WTC11 (cell line): ENCODE data around the gene TMIE.

ENCODE experiments used
- ZNF423 ChIP-seq: fragments of 250-450 bp; sonication (Bioruptor Pico); IDR thresholded peaks from 2 replicates; pipeline ENCODE4 v2.1.2; 2022; ENCODE audit warnings: mild to moderate bottlenecking, moderate library complexity
- TF ChIP-seq, protein P1 (sequence below): fragments of 200-600 bp; IDR thresholded peaks from 2 replicates; pipeline ENCODE4 v1.8.0; 2022; ENCODE audit warnings: antibody characterized with exemption
- TF ChIP-seq, protein P2 (sequence below): fragments of 250-450 bp; sonication (Bioruptor Pico); IDR thresholded peaks from 2 replicates; pipeline ENCODE4 v1.8.0; 2021; ENCODE audit warnings: mild to moderate bottlenecking

DNA sequence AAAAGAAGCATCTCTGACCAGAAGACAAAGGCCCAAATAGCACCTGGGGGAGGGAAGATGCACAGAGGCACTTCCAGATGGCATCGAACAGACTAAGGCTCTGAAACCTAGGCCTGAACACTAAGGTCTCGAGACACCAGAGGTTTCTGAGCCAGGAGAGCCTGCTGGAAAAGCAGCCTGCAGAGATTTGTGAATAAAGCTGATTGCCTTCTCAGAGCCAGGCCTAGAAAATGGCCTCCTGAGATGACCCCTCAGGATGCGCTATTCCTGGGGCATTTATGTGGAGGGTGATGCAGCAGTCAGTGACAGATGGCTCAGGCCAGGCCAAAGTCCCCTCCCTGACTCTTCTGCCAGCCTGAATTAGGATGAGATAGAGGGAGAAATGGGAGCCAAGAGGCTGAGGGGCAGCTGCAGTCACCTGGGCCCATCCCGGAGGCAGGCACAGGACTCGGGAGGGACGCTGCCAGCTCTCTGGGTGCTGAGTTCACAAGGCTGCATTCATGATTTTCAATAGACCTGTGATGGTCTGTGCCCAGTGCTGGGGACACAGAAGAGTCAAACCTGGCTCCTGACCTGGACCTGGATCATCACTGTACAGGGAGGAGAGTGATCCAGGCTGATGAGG is 9.6 kb downstream of the TMIE start:
- TF ChIP-seq, protein P1, sequence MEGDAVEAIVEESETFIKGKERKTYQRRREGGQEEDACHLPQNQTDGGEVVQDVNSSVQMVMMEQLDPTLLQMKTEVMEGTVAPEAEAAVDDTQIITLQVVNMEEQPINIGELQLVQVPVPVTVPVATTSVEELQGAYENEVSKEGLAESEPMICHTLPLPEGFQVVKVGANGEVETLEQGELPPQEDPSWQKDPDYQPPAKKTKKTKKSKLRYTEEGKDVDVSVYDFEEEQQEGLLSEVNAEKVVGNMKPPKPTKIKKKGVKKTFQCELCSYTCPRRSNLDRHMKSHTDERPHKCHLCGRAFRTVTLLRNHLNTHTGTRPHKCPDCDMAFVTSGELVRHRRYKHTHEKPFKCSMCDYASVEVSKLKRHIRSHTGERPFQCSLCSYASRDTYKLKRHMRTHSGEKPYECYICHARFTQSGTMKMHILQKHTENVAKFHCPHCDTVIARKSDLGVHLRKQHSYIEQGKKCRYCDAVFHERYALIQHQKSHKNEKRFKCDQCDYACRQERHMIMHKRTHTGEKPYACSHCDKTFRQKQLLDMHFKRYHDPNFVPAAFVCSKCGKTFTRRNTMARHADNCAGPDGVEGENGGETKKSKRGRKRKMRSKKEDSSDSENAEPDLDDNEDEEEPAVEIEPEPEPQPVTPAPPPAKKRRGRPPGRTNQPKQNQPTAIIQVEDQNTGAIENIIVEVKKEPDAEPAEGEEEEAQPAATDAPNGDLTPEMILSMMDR: no peak
- no peak for TF ChIP-seq ZNF423 (CRISPR knock-in tag)
- TF ChIP-seq, protein P2, sequence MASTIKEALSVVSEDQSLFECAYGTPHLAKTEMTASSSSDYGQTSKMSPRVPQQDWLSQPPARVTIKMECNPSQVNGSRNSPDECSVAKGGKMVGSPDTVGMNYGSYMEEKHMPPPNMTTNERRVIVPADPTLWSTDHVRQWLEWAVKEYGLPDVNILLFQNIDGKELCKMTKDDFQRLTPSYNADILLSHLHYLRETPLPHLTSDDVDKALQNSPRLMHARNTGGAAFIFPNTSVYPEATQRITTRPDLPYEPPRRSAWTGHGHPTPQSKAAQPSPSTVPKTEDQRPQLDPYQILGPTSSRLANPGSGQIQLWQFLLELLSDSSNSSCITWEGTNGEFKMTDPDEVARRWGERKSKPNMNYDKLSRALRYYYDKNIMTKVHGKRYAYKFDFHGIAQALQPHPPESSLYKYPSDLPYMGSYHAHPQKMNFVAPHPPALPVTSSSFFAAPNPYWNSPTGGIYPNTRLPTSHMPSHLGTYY (CRISPR knock-in tag): no peak
